Transverse colon (tissue), 4 donors: ENCODE results near the gene CPM.

Experiments used
- POLR2A ChIP-seq: fragments of 450-650 bp; IDR thresholded peaks from one replicate; pipeline ENCODE4 v1.6.1; 2016; ENCODE audit warnings: antibody characterized with exemption, mild to moderate bottlenecking, moderate library complexity
- POLR2AphosphoS5 ChIP-seq, 3 donors: sonication (generic); formaldehyde crosslinking; IDR thresholded peaks; one replicate each; pipeline ENCODE4 v1.6.1; 2016; ENCODE audit warnings: antibody characterized with exemption in 3 of 3
- TF ChIP-seq, protein P1 (sequence below), 5 experiments: fragments of 200-600 bp in 3 of 5; fragments of 450-650 bp in 2 of 5; sonication (generic) in 3 of 5; IDR thresholded peaks; 1 replicate in 2 of 5; 2 replicates in 3 of 5; pipeline ENCODE4 v1.5.1; 2016 to 2017; ENCODE audit warnings: antibody characterized with exemption in 5 of 5, inconsistent platforms in 3 of 5, mild to moderate bottlenecking in 2 of 5, moderate library complexity in 1 of 5

- TF ChIP-seq, protein P1, sequence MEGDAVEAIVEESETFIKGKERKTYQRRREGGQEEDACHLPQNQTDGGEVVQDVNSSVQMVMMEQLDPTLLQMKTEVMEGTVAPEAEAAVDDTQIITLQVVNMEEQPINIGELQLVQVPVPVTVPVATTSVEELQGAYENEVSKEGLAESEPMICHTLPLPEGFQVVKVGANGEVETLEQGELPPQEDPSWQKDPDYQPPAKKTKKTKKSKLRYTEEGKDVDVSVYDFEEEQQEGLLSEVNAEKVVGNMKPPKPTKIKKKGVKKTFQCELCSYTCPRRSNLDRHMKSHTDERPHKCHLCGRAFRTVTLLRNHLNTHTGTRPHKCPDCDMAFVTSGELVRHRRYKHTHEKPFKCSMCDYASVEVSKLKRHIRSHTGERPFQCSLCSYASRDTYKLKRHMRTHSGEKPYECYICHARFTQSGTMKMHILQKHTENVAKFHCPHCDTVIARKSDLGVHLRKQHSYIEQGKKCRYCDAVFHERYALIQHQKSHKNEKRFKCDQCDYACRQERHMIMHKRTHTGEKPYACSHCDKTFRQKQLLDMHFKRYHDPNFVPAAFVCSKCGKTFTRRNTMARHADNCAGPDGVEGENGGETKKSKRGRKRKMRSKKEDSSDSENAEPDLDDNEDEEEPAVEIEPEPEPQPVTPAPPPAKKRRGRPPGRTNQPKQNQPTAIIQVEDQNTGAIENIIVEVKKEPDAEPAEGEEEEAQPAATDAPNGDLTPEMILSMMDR (IDR thresholded peaks at IDR 0.05) = no peak
- TF ChIP-seq POLR2A = no peak
- no peak for TF ChIP-seq POLR2AphosphoS5 (IDR thresholded peaks at IDR 0.05)
Measured at GRCh38 chr12:68806488-68807237, 126.3 kb downstream of the CPM start.
